ENCODE measurements around the gene NKX1-1. TPM values are rescaled to one million over a fixed set of nuclear protein-coding genes. Genes with fewer than 3 reads are reported as not detected.

Gene NKX1-1
- total and polyA plus RNA-seq, 9 of the 15 experiments (the other 6 are each of a cell fraction or from before 2014, with no cell fraction given) = not detected

DNA sequence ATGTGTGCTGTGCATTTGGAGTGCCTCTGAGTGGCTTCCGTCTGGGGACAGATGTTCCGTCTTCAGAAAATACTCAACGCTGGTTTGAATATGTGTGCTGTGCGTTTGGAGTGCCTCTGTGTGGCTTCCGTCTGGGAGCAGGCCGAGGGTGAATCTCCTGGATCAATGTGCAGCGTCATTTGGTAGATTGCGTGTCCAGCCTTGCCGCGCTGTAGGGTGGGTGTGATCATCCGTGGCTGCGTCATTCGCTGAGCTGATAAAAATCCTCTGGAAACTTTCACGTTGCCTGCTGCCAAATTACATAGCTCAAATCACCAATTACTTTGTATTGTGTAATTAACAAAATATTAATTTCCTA lies 47.1 kb downstream of the NKX1-1 start (continued):
- no peak for TF ChIP-seq HMG20A (CRISPR knock-in tag; conservative IDR thresholded peaks at IDR 0.05)

DNA sequence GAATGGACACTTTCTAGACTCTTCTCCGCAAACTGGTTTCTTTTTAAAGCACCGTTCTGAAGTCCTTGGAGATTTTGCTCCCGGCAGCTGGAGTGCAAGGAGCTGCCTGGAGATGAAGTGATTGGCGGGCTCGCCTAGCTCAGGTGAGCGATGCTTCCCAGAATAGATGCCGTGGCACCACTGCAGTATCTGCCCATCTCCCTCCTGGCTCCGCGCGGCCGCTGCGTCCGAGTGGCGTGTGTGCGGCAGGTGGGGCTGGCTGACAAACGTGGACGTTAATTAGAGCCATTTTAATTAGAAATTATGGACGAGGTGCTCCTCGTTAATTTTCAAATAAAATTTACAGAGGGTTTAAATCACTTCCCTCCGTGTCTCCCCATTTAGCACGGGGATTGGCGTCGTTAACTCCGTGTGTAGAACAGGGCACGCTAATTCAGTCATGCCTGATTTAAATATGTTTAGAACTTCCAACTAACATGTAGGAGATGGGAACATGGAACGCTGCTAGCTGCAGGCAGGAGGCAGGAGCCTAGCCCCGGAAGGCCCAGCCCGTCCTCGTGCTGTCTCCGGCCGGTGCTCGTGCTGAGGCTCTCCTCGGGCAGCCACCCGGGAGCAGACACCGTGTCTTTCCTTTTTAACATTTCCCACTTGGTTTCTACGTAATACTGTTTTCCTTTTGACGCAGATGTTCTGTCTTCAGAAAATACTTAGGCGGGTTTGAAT lies 47.7 kb downstream of the NKX1-1 start:
- Histone ChIP-seq H3K27ac (ENCODE audit: extremely low read depth, low read depth, low read length) (no peak overlapping the region), H3K9me1 (ENCODE audit: control insufficient read depth, insufficient read depth, low read length) (peaks cover 5% of the 10 kb centered on the region), H4K20me1 (replicated peaks; ENCODE audit: control insufficient read depth, insufficient read depth, low read length) (peaks cover 4% of the 10 kb centered on the region; the same call in 1 of the 2 replicates), H3K9me3 (replicated peaks; ENCODE audit: control insufficient read depth, insufficient read depth, low read depth, low read length) (no peaks in the 10 kb centered on the region), H3K36me3 (ENCODE audit: control insufficient read depth, insufficient read depth, low read length) (peaks cover 21% of the 10 kb centered on the region; the same call in 2 of the 3 replicates), H3K4me3 (no peak overlapping the region), H3K27me3 (ENCODE audit: control insufficient read depth in 2 of 2, insufficient read depth in 2 of 2, low read length in 2 of 2) (no peaks in the 10 kb centered on the region), H2AFZ (ENCODE audit: low read depth, low read length) (no peak overlapping the region), H3K4me1 (replicated peaks in 1 of 2; ENCODE audit: control insufficient read depth in 2 of 2, insufficient read depth in 2 of 2, low read length in 2 of 2) (peaks cover 0 to 48% of the 10 kb centered on the region in 2 experiments; a peak in 2 of 5 replicates), H3K4me2 (ENCODE audit: insufficient read depth, low read length) (no peak overlapping the region), H3K79me2 (ENCODE audit: control insufficient read depth, insufficient read depth, low read length) (no peaks in the 10 kb centered on the region), H3K9ac (ENCODE audit: insufficient read depth in 1 of 2, low read depth in 2 of 2, low read length in 2 of 2) (no peak overlapping the region)
- FAIRE-seq = no peak
- no peak for ATAC-seq
- ChIA-PET CTCF (ENCODE audit: low intra/inter-chr PET ratio) (interaction anchor here (0.9 kb wide), 1 partner anchor 220 kb away, joined by 8 read pairs; no protein-coding TSS in a partner anchor), POLR2A (interaction anchor here (0.7 to 1.1 kb wide), 2 partner anchors 41 to 396 kb away, joined by 3 to 4 read pairs; no protein-coding TSS in a partner anchor)
- in situ Hi-C loops (cut with MboI) (no loop called here), intact Hi-C loops (cut with micrococcal nuclease) (loop anchor here (5.0 to 10.0 kb wide), 2 partner anchors 154 to 366 kb away; partner anchors contain the start of genes TACC3 and TMEM129)
- no TSS peak for BruUV-seq (replicated peaks)
- no peak for DNase-seq (ENCODE audit: extremely low read depth in 1 of 4, low spot score in 3 of 4)
- WGBS (ENCODE audit: insufficient coverage, low coverage, missing lambda C conversion rate) = 92% methylated on average over 36 of the region's 38 CpGs
- TF ChIP-seq, protein P1, sequence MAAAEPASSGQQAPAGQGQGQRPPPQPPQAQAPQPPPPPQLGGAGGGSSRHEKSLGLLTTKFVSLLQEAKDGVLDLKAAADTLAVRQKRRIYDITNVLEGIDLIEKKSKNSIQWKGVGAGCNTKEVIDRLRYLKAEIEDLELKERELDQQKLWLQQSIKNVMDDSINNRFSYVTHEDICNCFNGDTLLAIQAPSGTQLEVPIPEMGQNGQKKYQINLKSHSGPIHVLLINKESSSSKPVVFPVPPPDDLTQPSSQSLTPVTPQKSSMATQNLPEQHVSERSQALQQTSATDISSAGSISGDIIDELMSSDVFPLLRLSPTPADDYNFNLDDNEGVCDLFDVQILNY (CRISPR knock-in tag; IDR thresholded peaks at IDR 0.05) = no peak
- TF ChIP-seq PML (IDR thresholded peaks at IDR 0.05; ENCODE audit: low read length) (no peak), CBX3 (IDR thresholded peaks at IDR 0.05; ENCODE audit: borderline replicate concordance in 1 of 2, low read length in 2 of 2) (no peak), ZNF551 (CRISPR knock-in tag; IDR thresholded peaks at IDR 0.05) (no peak)
- TF ChIP-seq, protein P2, sequence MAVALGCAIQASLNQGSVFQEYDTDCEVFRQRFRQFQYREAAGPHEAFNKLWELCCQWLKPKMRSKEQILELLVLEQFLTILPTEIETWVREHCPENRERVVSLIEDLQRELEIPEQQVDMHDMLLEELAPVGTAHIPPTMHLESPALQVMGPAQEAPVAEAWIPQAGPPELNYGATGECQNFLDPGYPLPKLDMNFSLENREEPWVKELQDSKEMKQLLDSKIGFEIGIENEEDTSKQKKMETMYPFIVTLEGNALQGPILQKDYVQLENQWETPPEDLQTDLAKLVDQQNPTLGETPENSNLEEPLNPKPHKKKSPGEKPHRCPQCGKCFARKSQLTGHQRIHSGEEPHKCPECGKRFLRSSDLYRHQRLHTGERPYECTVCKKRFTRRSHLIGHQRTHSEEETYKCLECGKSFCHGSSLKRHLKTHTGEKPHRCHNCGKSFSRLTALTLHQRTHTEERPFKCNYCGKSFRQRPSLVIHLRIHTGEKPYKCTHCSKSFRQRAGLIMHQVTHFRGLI (CRISPR knock-in tag; IDR thresholded peaks at IDR 0.05) = no peak
- TF ChIP-seq, protein P3, sequence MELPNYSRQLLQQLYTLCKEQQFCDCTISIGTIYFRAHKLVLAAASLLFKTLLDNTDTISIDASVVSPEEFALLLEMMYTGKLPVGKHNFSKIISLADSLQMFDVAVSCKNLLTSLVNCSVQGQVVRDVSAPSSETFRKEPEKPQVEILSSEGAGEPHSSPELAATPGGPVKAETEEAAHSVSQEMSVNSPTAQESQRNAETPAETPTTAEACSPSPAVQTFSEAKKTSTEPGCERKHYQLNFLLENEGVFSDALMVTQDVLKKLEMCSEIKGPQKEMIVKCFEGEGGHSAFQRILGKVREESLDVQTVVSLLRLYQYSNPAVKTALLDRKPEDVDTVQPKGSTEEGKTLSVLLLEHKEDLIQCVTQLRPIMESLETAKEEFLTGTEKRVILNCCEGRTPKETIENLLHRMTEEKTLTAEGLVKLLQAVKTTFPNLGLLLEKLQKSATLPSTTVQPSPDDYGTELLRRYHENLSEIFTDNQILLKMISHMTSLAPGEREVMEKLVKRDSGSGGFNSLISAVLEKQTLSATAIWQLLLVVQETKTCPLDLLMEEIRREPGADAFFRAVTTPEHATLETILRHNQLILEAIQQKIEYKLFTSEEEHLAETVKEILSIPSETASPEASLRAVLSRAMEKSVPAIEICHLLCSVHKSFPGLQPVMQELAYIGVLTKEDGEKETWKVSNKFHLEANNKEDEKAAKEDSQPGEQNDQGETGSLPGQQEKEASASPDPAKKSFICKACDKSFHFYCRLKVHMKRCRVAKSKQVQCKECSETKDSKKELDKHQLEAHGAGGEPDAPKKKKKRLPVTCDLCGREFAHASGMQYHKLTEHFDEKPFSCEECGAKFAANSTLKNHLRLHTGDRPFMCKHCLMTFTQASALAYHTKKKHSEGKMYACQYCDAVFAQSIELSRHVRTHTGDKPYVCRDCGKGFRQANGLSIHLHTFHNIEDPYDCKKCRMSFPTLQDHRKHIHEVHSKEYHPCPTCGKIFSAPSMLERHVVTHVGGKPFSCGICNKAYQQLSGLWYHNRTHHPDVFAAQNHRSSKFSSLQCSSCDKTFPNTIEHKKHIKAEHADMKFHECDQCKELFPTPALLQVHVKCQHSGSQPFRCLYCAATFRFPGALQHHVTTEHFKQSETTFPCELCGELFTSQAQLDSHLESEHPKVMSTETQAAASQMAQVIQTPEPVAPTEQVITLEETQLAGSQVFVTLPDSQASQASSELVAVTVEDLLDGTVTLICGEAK (IDR thresholded peaks at IDR 0.05) = no peak
- TF ChIP-seq, protein P3 (CRISPR knock-in tag; IDR thresholded peaks at IDR 0.05) = no peak

All from K562 (cell line).